ENCODE measurements around the gene TMX4. TPM values are rescaled to one million over a fixed set of nuclear protein-coding genes. Genes with fewer than 3 reads are reported as not detected.

Gene TMX4
- total RNA-seq, 1 donor, result 40.9 TPM

GRCh38 chr20:7930343-7930742 lies 89.2 kb downstream of the TMX4 start:
- Histone ChIP-seq H3K4me1 (ENCODE audit: insufficient read depth, low read length) (peaks cover under 1% of the 10 kb centered on the region), H3K36me3 (ENCODE audit: insufficient read depth, low read length) (no peaks in the 10 kb centered on the region), H3K27ac (ENCODE audit: low read depth, low read length) (no peak overlapping the region), H4K20me1 (ENCODE audit: insufficient read depth, low read length) (no peaks in the 10 kb centered on the region), H3K9me3 (ENCODE audit: low read depth, low read length) (no peaks in the 10 kb centered on the region), H3K4me3 (ENCODE audit: insufficient read depth, low read length) (no peak overlapping the region), H3K27me3 (ENCODE audit: insufficient read depth, low read length) (peaks cover 8% of the 10 kb centered on the region), H3K79me2 (ENCODE audit: insufficient read depth, low read length) (no peaks in the 10 kb centered on the region), H3K4me2 (ENCODE audit: insufficient read depth, low read length) (no peak overlapping the region), H2AFZ (ENCODE audit: low read length) (no peak overlapping the region)
- TF ChIP-seq CTCF (IDR thresholded peaks at IDR 0.05; ENCODE audit: extremely low read depth, low read depth, low read length), result no peak
- DNase-seq (ENCODE audit: insufficient read length, low spot score, missing footprints), result no peak

Other genes with a start within 250 kb of the TMX4 start
- not detected in 2 replicates for gene HAO1, start 79.3 kb downstream of the TMX4 start, total RNA-seq
- 13.4 and 23.3 TPM in 2 replicates for gene PLCB1, start 112.5 kb upstream of the TMX4 start, total RNA-seq